Hindlimb muscle (tissue), 1 donor: Measurements from ENCODE around the gene SARM1. TPM values are rescaled to one million over a fixed set of nuclear protein-coding genes. Genes with fewer than 3 reads are reported as not detected.
"Not testable (repeated sequence)": the region's sequence is repeated elsewhere in the genome, so short reads cannot be mapped to it uniquely, and the experiment has no call there.

Experiments
- DNase-seq: peaks from one replicate; pipeline ENCODE4 v3.0.0-alpha.2; 2013
- polyA plus RNA-seq: library from polyadenylated mRNA; unstranded; fragments of 120-200 nt; gene quantifications from one replicate; pipeline ENCODE4 v1.2.1, GENCODE V29; 2013; ENCODE audit not compliant: insufficient read length

Gene SARM1
- polyA plus RNA-seq, result 6.4 TPM

DNA sequence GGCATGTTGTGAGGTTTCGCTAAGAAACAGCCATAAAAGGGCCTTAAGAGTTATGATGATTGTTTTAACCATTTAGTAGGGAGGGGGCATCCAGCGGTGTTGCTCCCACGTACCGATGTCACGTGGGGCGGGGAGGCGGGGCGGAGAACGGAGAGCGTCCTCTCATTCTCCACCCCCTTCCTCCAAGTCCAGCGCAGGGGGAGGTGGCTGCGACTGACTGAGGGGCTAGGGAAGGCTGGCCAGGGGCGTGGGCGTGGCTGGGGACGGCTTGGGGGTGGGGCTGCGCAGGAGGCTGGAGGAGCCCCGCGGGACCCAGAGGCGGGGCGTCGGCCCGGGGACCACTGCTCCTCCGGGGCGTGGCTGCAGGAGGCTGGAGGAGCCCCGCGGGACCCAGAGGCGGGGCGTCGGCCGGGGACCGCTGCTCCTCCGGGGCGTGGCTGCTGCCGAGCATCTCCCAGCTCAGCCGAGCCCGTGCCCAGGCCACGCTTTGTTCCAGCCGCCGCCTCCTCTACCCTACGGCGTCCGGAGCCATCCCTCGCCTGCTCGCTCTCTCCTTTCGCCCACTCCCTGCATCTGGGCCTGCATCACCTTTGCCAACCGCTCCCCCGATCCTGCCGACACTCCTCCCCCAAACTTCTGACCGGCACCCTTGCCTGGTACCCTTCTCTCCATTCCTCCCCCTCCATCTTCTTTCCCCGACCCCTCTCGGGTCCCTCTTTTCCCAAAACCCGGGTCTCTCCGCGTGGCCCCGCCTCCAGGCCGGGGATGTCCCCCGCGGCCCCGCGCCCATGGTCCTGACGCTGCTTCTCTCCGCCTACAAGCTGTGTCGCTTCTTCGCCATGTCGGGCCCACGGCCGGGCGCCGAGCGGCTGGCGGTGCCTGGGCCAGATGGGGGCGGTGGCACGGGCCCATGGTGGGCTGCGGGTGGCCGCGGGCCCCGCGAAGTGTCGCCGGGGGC lies at the start of gene SARM1:
SARM1 (plus strand) TSS at position 450 of the 958 bp plus-strand sequence; CDS start at position 789, 339 bp downstream.
- DNase-seq, result peak; percentile 66

DNA sequence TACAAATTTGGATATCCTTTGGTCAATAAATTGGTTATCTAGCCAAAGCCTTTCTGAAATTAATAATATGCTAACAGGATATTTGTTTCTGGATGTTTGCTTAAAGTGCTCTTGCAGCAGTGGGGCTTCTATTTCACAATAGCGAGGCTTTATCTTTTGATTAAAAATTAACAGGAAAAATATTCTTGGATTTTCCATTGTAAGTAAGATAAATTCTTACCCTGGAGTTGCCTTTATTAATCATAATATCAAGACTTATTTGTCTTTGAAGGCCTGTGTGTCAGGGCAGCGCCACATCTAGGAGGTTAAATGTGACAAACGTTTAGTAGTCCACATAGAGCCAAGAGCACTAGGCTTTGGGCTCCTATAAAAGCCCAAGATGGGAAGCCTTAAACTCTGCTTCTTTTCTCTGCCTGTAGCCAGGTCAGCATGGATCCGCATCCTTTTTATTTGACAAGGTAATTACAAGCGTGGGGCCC lies 47.2 kb upstream of the SARM1 start:
- no peak for DNase-seq

DNA sequence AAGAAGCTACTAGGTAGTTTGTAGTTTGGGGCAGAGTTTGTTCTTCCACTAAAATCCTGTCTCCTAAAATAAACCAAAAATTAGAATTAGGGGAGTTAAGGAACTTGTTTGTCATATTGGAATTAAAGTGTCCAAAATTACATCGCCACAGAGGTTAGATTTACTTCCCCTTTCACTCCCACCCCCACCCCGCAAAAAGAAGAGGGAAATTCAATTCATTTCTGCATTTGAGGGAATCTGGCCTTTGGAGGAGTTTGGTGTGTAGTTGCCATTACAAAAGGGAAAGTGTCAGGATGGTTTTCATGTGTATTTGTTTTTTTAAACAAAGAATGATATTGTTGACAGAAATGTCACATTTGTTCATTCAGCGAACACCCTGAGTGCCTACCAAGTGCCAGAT lies 46.7 kb upstream of the SARM1 start:
- no peak for DNase-seq

DNA sequence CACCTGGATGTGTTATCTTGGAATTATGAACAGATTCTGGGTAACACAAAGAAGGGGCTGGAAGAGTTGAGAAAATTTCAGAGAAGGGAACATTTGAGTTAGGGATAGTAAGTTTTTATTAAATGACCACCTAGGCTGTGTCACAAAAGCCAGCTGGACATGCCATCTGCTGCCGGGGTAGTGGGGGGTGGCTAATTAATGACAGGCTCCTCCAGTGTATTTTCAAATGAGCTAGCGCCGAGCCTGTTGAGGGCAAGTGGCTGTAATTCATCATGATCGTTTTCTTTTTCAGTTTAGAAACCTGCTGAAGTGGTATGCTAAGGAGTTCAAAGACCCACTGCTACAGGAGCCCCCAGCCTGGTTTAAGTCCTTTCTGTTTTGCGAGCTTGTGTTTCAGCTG lies 46.3 kb upstream of the SARM1 start:
- no peak for DNase-seq

DNA sequence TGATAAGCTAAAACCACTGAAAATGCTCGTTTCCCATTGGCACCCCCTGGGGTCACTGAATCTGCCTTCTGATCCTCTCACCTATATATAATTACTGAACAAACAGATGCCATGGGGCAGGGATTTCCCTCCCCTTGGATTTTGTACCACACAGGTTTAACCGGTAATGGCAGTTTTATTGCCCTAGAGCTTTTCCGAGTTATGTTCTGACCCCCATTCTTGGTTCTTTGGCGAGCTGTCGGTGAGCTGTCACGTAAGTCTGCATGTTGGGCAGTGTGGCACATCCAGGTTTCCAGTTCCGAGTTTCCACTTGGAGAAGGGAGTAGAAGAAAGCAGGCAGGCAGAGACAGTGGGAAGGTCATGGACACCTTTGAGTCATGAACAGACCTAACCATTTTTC lies 45.4 kb upstream of the SARM1 start:
- no peak for DNase-seq

DNA sequence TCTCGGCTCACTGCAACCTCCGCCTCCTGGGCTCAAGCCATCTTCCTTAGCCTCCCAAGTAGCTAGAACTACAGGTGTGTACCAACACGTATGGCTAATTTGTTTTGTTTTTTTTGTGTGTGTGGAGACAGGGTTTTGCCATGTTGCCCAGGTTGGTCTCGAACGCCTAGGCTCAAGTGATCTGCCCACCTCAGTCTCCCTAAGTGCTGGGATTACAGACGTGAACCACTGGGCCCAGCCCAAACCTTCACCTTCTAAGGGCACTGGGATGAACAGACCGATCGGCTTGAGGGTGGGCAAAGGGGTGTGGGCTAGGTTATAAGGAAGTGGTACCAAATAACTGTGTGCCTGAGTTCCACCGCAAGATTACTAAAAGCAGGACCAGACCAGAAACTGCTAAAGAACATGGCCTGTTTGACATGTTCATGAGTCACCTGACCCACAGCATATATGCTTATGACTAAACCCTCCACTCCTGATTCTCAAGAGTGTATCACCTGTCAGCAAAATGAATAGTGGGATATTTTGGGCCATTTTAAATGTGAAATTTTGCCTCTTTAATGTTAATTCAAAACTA lies 44.4 kb upstream of the SARM1 start:
- no peak for DNase-seq

DNA sequence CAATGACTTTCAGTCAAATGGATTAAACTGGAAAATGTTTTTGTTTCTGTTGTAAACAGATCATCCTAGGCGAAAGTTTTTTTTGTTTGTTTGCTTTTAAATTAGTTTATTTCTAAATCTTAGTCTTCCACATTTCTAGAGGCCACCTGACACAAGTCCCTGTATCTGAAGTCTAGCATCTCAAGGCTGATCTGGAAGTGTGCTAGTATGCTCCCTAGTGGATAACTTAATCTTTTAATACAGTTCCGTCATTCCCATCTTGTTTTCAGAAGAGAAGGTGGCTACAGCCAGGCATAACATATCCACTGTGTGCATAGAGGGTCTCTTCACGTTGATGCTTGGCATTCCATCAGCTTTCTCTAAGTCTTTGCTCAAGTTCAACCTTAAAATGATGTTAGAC lies 43.8 kb upstream of the SARM1 start:
- no peak for DNase-seq

DNA sequence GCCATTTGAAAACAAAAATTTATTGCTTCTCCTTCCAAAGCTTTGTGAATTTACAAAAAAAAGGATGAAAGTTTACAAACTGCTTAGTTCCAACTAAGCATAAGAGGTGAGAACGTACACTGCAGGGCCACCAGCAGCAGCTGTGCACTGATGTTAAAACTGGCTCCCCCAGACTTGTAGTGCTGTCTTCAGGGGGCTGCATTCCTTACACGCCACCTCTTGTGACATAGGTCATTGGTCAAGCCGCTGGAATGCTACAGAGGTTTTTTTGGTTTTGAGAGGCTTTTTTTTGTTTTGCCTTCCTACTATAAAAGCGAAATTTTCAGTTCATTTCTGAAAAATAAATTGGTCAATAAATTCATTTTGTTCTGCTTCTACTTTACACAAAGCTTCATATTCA lies 43.2 kb upstream of the SARM1 start:
- DNase-seq, result no peak

DNA sequence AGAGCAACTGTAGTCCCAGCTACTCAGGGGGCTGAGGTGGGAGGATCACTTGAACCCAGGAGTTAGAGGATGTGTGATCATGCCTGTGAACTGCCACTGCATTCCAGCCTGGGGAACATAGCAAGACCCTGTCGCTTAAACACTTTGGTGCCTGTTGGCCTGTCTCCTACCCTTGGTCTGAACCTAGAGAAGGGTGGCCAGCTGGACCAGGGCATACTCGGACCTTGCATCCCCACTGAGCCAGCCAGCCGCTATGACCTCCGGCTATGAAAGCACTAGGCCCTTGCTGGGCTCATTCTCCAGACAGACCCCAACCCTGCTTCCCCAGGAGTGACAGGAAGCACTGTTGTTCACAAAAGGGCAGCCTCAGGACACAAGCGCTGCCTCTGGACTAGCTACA lies 40.8 kb upstream of the SARM1 start:
- DNase-seq, result no peak

DNA sequence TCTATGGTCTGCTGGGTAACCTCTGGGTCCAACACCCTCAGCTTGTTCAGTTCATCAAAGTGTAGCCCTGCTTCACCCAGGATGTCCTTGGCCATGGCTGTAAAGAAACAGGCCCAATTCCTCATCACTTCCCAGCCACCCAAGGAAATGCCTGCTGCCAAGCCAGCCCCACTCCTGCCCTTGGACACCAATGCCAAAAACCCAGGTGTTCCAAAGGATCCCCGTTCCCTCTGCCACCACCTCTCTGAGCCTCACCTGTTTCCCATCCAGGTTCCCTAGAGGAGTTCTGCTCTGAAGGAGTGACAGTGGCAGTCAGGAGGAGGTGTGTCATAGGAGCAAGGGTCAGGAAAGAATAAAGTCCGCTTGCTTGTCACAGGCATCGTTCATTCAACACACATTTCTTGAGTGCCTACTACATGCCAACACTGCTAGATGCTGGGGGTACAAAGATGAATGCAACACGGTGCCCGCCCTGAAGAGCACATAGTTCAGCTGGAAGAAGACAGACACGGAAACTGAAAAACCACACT lies 39.5 kb upstream of the SARM1 start:
- DNase-seq, result no peak

DNA sequence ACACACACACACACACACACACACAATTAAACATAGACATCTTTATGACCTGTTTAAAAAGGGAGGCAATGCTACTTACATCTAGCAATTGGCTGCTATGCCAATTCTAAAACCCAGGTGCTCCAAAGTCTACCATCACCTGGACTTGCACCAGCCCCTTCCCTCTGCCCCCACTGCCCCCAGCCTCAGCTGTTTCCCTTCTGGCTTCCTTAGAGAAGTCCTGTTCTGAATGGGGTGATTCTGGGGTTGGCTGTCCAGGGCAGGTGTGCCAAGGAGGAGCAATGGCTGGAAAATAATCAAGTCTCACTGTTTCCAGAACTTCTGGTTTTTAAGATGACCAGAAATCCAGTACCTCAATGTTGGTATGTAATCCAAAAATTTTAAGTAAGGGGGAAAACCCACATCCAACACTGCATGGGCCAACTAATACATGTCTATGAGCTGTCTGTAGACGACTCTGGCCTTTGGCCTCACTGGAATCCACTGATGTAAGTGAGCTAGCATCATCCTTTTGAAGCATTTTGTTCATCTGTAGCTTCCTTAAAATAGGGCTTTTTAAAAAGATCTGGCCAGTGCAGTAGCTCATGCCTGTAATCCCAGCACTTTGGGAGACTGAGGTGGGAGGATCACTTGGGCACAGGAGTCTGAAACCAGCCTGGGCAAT lies 38.3 kb upstream of the SARM1 start:
- DNase-seq, result no peak

DNA sequence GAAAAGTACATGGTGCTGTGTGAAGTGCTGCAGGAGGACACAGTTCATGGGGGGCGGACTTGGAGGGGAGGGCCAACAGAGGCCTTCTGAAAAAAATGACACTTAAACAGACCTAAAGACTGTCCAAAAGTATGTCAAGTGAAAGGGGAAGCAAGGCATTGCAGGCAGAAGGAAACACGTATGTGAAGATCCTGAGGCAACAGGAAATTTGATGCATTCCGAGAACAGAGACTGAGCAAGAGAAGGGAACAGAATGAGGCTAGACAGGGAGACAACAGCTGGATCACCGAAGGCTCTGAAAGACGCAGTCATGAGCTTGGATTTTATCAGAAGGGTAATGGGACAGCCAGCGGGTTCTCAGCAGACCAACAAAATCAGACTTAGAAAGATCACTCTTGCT lies 37.3 kb upstream of the SARM1 start:
- DNase-seq, result no peak

DNA sequence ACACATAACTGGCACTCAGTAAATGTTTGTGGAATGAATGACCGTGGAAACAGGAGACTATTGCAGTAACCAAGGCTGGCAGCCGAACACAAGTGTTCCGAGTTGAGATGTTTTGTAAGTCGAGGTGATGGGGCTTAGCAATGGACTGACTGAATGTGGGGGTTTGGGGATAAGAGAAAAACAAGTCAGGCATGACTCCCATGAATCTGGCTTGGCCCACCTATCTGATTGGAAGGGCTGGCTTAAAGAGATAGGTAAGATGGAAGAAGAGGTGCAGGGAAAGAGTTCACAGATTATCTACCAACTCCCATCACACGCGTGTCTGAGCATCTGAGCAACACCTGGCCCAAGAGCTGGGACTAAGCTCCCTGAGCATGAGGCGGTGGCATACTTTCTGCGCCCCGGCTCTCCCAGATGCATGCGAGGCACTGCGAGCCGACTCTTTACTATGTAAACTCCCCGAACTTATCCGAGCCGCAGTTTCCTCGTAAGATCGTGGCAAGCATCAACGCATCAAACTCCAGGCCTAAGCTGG lies 36.8 kb upstream of the SARM1 start:
- no peak for DNase-seq

DNA sequence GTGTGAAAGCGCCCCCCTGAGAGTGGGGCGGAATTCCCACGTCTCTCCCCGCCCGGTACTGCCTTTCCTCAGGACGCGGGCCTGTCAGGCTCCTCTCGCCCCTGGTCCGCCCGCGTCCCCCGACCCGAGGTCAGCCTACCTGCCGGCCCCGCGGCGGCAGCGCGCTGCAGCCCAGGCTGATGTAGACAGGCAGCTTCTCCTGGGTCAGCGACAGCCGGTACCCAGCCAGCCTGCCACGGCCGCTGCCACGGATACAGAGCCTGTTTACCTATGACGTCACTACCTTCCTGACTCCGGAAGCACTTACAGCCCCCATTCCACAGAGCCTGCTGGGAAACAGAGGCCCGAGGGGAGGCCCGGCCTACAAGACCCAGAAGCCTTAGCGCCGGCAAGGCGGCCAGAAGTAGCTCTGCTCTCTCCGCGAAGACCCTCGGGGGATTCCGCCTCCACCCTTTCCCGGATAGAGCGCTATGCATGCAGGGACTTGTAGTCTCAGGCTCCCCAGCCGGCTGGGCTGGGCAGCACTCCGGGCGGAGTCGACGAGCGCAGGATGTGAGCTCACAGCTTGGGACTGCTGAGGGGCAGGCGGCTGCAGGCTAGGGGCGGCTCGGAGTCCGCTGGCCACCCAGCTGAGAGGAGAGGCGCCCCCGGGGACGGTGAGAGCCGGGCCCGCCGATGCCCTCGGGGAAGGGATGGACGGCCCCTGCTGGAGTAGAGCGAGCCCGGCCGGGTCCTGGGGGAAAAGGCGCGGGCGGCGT lies 36.1 kb upstream of the SARM1 start, which contains the start of the genes IFT20 and TNFAIP1:
IFT20 (minus strand) TSS at position 272 of the 758 bp plus-strand sequence. CDS start 3,487 bp downstream, outside the sequence.
TNFAIP1 (plus strand) TSS at position 561 of the 758 bp plus-strand sequence. CDS start 3,761 bp downstream, outside the sequence.
- peak; percentile 100 for DNase-seq

DNA sequence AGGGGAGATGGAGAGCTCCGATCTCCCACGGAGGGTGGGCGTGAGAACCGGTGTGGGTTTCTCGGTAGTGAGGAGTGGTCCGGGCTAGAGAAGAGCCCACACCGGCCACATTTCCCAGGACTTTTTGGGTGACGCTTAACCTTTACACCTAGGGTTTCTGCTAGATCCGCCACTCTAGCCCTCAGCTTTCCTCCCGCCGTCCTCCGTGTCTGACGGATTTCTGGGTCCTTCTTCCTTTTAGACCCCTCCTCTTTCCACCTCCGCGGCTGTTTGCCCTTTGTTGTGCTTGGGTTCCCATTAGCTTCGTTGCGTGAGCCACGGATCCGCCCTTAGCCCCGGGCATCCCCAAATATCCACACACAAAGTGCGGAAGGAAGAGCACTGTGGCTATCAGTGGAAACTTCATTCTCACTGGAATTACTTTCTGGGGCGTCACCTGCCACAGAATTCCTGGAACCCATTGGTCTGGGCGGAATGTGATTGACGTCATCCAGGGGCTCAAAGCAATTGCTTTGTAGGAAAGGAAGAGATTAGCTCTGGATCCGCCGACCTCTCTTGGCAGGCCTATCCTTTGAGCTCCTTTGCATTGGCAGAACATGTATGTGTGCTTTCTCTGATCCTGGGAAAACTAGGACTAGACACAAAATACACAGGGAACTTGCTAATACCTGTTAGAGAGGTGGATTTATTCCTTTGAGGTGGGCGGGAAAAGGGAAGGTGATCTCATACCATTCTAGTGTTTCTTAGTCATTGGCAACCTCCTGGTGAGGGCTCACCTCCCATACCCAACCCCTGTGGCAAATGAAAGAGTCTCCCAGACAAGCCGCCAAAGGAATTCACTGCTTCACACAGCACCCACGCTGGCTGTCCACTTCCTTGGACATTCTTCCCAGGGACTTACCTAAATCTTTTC lies 35.3 kb upstream of the SARM1 start:
- peak; percentile 61 for DNase-seq

DNA sequence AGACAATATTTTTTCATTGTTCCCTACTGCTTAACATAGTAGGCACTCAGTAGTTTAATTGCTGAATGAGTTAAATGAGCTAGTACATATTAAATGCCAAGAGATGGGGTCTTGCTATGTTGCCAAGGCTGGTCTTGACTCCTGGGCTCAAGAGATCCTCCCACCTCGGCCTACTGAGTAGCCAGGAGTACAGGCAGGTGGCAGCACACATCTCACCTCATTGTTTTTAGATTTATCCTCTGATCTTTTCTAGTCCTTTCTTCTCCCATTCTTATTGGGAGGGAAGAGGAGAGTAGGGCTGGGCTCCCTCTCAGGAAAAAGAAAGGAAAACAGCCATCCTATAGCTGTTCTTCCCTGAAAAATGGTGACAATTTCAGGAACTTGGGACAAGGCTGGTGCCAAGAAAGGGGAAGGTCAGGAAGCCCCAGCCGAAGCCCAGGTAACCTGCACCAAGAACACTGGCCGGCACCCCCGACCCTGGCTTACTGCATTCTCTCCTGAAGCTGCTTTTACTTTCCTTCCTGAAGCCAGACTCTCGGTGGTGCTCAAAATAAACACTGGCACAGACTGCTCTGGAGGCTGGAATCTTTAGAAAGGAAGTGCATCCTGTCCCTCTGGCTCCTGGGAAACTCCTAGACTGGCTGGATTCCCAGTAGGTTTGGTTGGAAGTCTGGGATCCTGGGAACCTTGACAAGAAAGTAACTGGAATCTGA lies 33.3 kb upstream of the SARM1 start:
- no peak for DNase-seq

DNA sequence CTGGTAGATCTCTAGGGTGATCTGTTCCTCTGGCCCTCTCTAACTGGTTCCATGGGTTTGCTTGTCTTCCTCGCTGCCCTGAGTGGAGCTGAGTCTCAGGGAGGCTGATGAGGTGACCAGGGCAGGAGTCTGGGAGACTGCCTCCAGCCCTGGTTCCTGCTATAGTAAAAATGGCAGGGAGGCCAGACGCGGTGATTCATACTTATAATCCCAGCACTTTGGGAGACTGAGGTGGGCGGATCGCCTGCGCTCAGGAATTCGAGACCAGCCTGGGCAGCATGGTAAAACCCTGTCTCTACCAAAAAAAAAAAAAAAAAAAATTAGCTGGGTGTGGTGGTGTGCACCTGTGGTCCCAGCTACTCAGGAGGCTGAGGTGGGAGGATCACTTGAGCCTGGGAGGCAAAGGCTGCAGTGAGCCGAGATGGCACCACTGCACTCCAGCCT lies 32.7 kb upstream of the SARM1 start:
- DNase-seq, result not testable (repeated sequence)

DNA sequence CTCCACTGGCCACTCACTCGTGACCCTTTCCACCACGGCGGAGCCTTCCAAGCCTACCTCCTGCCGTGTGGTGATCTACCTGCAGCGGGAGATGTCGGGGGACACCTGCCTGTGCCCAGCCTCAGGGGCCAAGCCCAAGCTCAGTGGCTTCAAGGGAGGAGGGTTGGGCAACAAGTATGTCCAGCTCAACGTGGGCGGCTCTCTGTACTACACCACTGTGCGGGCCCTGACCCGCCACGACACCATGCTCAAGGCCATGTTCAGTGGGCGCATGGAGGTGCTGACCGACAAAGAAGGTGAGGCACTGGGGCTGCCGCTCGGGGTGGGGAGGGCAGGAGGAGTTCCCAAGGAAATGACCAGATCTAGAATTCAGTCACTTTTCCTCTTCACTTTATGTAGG lies 32.1 kb upstream of the SARM1 start:
- DNase-seq, result no peak

DNA sequence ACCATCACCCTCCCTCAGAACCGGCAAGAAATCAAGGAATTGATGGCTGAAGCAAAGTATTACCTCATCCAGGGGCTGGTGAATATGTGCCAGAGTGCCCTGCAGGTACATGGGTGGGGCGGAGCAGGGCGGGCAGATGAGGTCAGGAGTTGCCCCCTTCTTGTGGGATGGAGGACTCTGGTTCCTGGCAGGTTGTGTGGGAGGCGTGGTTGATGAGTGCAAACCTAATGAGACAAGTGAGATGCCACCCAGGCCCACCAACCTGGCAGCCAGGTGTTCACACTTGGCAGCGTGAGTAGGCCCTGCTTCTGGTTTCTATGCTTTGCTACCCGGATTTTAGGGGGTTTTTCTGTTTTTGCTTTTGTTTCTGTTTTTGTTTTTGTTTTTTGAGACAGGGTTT lies 31.1 kb upstream of the SARM1 start:
- DNase-seq, result no peak

DNA sequence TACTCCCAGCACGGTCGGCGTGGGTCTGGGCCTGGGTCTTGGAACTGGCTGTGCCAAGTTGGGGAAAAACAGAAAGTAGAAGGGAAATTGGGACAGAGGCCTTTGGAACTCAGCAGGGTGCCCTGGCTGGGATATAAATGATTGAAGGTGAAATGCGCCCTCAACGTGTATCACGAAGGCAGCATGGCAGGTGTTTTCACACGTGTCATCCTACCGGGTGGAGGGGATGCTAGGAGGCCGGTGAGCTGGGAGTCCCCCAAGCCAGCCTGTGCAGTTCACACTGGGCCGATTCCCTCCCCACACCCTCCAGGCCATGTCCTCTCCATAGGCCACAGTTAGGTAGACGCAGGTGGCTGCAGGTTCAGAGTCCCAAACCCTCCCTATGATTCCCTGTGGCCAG lies 30.0 kb upstream of the SARM1 start:
- no peak for DNase-seq
